Mesenchymal stem cell (in vitro differentiated cells and primary cell): ENCODE measurements around the gene OR2M2.

ENCODE experiments used
- DNase-seq: peaks from one replicate; pipeline ENCODE4 v3.0.0-alpha.2; 2013
- H2AFZ ChIP-seq: one replicate; pipeline ENCODE4 v1.6.1; 2013; ENCODE audit warnings: low read depth, mild to moderate bottlenecking, control low read depth, inconsistent platforms, low read length, moderate library complexity
- H2AK5ac ChIP-seq: 2 replicates; pipeline ENCODE4 v1.6.1; 2013; ENCODE audit warnings: low read length, moderate library complexity, mild to moderate bottlenecking, inconsistent platforms; ENCODE audit not compliant: severe bottlenecking
- H2BK120ac ChIP-seq: one replicate; pipeline ENCODE4 v1.6.1; 2013; ENCODE audit warnings: low read depth, mild to moderate bottlenecking, inconsistent platforms, low read length, moderate library complexity
- H2BK12ac ChIP-seq, 2 experiments: one replicate each; pipeline ENCODE4 v1.6.1; 2013; ENCODE audit warnings: inconsistent platforms in 2 of 2, low read length in 2 of 2, mild to moderate bottlenecking in 2 of 2, moderate library complexity in 2 of 2, control low read depth in 1 of 2
- H2BK15ac ChIP-seq: one replicate; pipeline ENCODE4 v1.6.1; 2013; ENCODE audit warnings: mild to moderate bottlenecking, low read depth, inconsistent platforms; ENCODE audit not compliant: poor library complexity, severe bottlenecking
- H2BK5ac ChIP-seq: 2 replicates; pipeline ENCODE4 v1.6.1; 2013; ENCODE audit warnings: low read depth, mild to moderate bottlenecking, low read length, control low read depth, inconsistent platforms; ENCODE audit not compliant: poor library complexity, severe bottlenecking
- H3K14ac ChIP-seq, 2 experiments: one replicate each; pipeline ENCODE4 v1.6.1; 2013; ENCODE audit warnings: inconsistent platforms in 2 of 2, low read length in 2 of 2, control low read depth in 1 of 2, mild to moderate bottlenecking in 1 of 2, moderate library complexity in 1 of 2
- H3K18ac ChIP-seq, 2 experiments: one replicate each; pipeline ENCODE4 v1.6.1; 2013; ENCODE audit warnings: inconsistent platforms in 2 of 2, low read length in 2 of 2, control low read depth in 1 of 2, low read depth in 1 of 2, mild to moderate bottlenecking in 1 of 2
- H3K23ac ChIP-seq, 2 experiments: one replicate each; pipeline ENCODE4 v1.6.1; 2013; ENCODE audit warnings: inconsistent platforms in 2 of 2, low read length in 2 of 2, mild to moderate bottlenecking in 2 of 2, moderate library complexity in 2 of 2, control low read depth in 1 of 2
- H3K27ac ChIP-seq: 2 replicates; pipeline ENCODE4 v1.5.1; 2013; ENCODE audit warnings: mild to moderate bottlenecking, moderate library complexity, low read length, control low read depth, inconsistent platforms; ENCODE audit not compliant: poor library complexity, severe bottlenecking
- H3K27me3 ChIP-seq, 2 experiments: 2 replicates each; pipeline versions ENCODE4 v1.6.1 to v1.7.0; 2013; ENCODE audit warnings: low read length in 2 of 2, mild to moderate bottlenecking in 2 of 2, moderate library complexity in 2 of 2, control low read depth in 1 of 2, inconsistent platforms in 1 of 2; ENCODE audit not compliant: control insufficient read depth in 1 of 2, insufficient read depth in 1 of 2
- H3K36me3 ChIP-seq, 2 experiments: 2 replicates each; pipeline versions ENCODE4 v1.6.1 to v1.7.0; 2013; ENCODE audit warnings: low read length in 2 of 2, control low read depth in 1 of 2, inconsistent platforms in 1 of 2, low read depth in 1 of 2, mild to moderate bottlenecking in 1 of 2; ENCODE audit not compliant: insufficient read depth in 2 of 2, control insufficient read depth in 1 of 2
- H3K4ac ChIP-seq, 2 experiments: one replicate each; pipeline ENCODE4 v1.6.1; 2013; ENCODE audit warnings: inconsistent platforms in 2 of 2, low read length in 2 of 2, mild to moderate bottlenecking in 2 of 2, moderate library complexity in 2 of 2, control low read depth in 1 of 2, low read depth in 1 of 2
- H3K4me1 ChIP-seq: 2 replicates; pipeline ENCODE4 v1.6.1; 2013; ENCODE audit warnings: low read depth, low read length, control low read depth; ENCODE audit not compliant: control insufficient read depth, insufficient read depth
- H3K4me2 ChIP-seq: 2 replicates; pipeline ENCODE4 v1.6.1; 2013; ENCODE audit warnings: low read length, mild to moderate bottlenecking, inconsistent platforms; ENCODE audit not compliant: poor library complexity, severe bottlenecking
- H3K4me3 ChIP-seq, 2 experiments: 2 replicates each; pipeline versions ENCODE4 v1.5.1 to v1.7.0; 2013; ENCODE audit warnings: low read length in 2 of 2, mild to moderate bottlenecking in 2 of 2, control low read depth in 1 of 2, low read depth in 1 of 2; ENCODE audit not compliant: insufficient read depth in 1 of 2
- H3K79me1 ChIP-seq: replicated peaks from 2 replicates; pipeline ENCODE4 v1.6.1; 2013; ENCODE audit warnings: mild to moderate bottlenecking, control low read depth, low read length, inconsistent platforms; ENCODE audit not compliant: poor library complexity, severe bottlenecking
- H3K9ac ChIP-seq: 2 replicates; pipeline ENCODE4 v1.7.0; 2013; ENCODE audit warnings: mild to moderate bottlenecking, low read length, moderate library complexity
- H3K9me3 ChIP-seq: 2 replicates; pipeline ENCODE4 v1.7.0; 2013; ENCODE audit warnings: mild to moderate bottlenecking, low read length; ENCODE audit not compliant: control insufficient read depth
- H4K8ac ChIP-seq: one replicate; pipeline ENCODE4 v1.6.1; 2013; ENCODE audit warnings: inconsistent platforms, mild to moderate bottlenecking, low read length, moderate library complexity
- H4K91ac ChIP-seq: one replicate; pipeline ENCODE4 v1.6.1; 2013; ENCODE audit warnings: mild to moderate bottlenecking, low read length, inconsistent platforms
- WGBS: methylation state at CpG from one replicate; pipeline ENCODE4 v1.1.7; 2013; ENCODE audit warnings: mixed read lengths; 5-methylcytosine and 5-hydroxymethylcytosine counted together

The OR2M2 gene

DNA sequence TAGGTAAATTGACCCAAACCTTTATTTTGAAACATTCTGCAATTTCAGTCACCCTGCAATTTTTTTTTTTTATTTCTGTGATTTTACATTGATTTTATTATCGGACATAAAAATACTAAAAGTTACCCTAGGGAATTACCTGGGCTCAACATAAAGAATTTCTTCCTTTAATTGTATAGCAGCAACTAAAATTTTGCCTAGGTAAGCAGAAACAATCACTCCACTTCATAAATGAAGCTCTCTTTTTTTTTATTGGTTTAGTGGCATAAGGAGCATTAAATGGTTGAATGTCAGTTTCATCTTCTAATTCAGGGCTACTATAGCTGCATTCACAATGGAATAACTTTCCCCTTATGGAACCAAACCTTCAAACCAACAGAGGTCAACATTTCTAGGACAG lies 41.3 kb downstream of the OR2M2 start:
- H3K18ac ChIP-seq: no peak overlapping the region
- no peak overlapping the region for H2BK15ac ChIP-seq
- no peak overlapping the region for H2AFZ ChIP-seq
- H3K36me3 ChIP-seq: no peaks in the 10 kb centered on the region
- H2BK12ac ChIP-seq: no peak overlapping the region
- no peaks in the 10 kb centered on the region for H3K27me3 ChIP-seq
- no peak overlapping the region for H3K14ac ChIP-seq
- no peak overlapping the region for H3K9ac ChIP-seq
- no peak overlapping the region for H3K4me2 ChIP-seq
- no peak overlapping the region for H2AK5ac ChIP-seq
- H2BK120ac ChIP-seq: no peak overlapping the region
- H4K91ac ChIP-seq: no peak overlapping the region
- no peak for DNase-seq
- WGBS: no CpG with 5 or more reads among the region's 1 CpG
- H2BK5ac ChIP-seq: no peak overlapping the region
- no peak overlapping the region for H4K8ac ChIP-seq
- no peak overlapping the region for H3K27ac ChIP-seq
- H3K23ac ChIP-seq: no peak overlapping the region
- H3K4me3 ChIP-seq: no peak overlapping the region
- H3K4me1 ChIP-seq: no peaks in the 10 kb centered on the region
- no peaks in the 10 kb centered on the region for H3K79me1 ChIP-seq
- H3K4ac ChIP-seq: no peak overlapping the region
- H3K9me3 ChIP-seq: peaks cover 36% of the 10 kb centered on the region

GRCh38 chr1:248225537-248225936 lies 50.9 kb downstream of the OR2M2 start:
- H3K27ac ChIP-seq: no peak overlapping the region
- H2BK120ac ChIP-seq: no peak overlapping the region
- no peaks in the 10 kb centered on the region for H3K36me3 ChIP-seq
- H3K14ac ChIP-seq: no peak overlapping the region
- no peak overlapping the region for H4K91ac ChIP-seq
- H4K8ac ChIP-seq: no peak overlapping the region
- H3K4me1 ChIP-seq: peaks cover 5% of the 10 kb centered on the region
- H3K18ac ChIP-seq: no peak overlapping the region
- no peaks in the 10 kb centered on the region for H3K27me3 ChIP-seq
- no peak overlapping the region for H2BK15ac ChIP-seq
- H3K4me2 ChIP-seq: no peak overlapping the region
- no peak overlapping the region for H3K9ac ChIP-seq
- no peak overlapping the region for H2BK12ac ChIP-seq
- WGBS: 43% methylated on average over 1 of the region's 1 CpG
- H3K4me3 ChIP-seq: no peak overlapping the region
- peaks cover 38% of the 10 kb centered on the region for H3K9me3 ChIP-seq
- no peak for DNase-seq
- no peak overlapping the region for H2AK5ac ChIP-seq
- H3K79me1 ChIP-seq: no peaks in the 10 kb centered on the region
- H3K23ac ChIP-seq: no peak overlapping the region
- no peak overlapping the region for H3K4ac ChIP-seq
- no peak overlapping the region for H2AFZ ChIP-seq
- H2BK5ac ChIP-seq: no peak overlapping the region

GRCh38 chr1:248229360-248229908 lies 54.8 kb downstream of the OR2M2 start:
- no peak overlapping the region for H2BK12ac ChIP-seq
- H3K4me1 ChIP-seq: peaks cover 5% of the 10 kb centered on the region
- 47% methylated on average over 6 of the region's 6 CpGs for WGBS

More at GRCh38 chr1:248229360-248229908, 54.8 kb downstream of the OR2M2 start:
- Histone ChIP-seq H2AFZ (no peak overlapping the region), H3K4me3 (no peak overlapping the region), H3K9me3 (peaks cover 36% of the 10 kb centered on the region), H3K27ac (no peak overlapping the region), H3K79me1 (no peaks in the 10 kb centered on the region), H2BK120ac (no peak overlapping the region), H3K18ac (no peak overlapping the region), H3K9ac (no peak overlapping the region), H2BK5ac (no peak overlapping the region), H2BK15ac (no peak overlapping the region), H3K14ac (no peak overlapping the region), H2AK5ac (no peak overlapping the region), H3K4me2 (no peak overlapping the region), H3K4ac (no peak overlapping the region), H3K23ac (no peak overlapping the region), H3K36me3 (no peaks in the 10 kb centered on the region), H4K91ac (no peak overlapping the region), H3K27me3 (no peaks in the 10 kb centered on the region), H4K8ac (no peak overlapping the region)
- no peak for DNase-seq
